Measurements from ENCODE around the gene PDE1A.

GRCh38 chr2:182426918-182427240, at the start of gene PDE1A:
- TF ChIP-seq, protein P1, sequence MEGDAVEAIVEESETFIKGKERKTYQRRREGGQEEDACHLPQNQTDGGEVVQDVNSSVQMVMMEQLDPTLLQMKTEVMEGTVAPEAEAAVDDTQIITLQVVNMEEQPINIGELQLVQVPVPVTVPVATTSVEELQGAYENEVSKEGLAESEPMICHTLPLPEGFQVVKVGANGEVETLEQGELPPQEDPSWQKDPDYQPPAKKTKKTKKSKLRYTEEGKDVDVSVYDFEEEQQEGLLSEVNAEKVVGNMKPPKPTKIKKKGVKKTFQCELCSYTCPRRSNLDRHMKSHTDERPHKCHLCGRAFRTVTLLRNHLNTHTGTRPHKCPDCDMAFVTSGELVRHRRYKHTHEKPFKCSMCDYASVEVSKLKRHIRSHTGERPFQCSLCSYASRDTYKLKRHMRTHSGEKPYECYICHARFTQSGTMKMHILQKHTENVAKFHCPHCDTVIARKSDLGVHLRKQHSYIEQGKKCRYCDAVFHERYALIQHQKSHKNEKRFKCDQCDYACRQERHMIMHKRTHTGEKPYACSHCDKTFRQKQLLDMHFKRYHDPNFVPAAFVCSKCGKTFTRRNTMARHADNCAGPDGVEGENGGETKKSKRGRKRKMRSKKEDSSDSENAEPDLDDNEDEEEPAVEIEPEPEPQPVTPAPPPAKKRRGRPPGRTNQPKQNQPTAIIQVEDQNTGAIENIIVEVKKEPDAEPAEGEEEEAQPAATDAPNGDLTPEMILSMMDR (conservative IDR thresholded peaks at IDR 0.05; ENCODE audit: low read length), result no peak
- no peak for TF ChIP-seq EZH2phosphoT487 (IDR thresholded peaks at IDR 0.05; ENCODE audit: borderline replicate concordance, low read depth, low read length)
